HFFc6 (cell line): ENCODE results near the gene ZNF304. TPM values are rescaled to one million over a fixed set of nuclear protein-coding genes. Genes with fewer than 3 reads are reported as not detected.

Experiments used
- DNase-seq: peaks from one replicate; pipeline ENCODE4 v3.0.0-alpha.2; 2018
- H3K27ac Mint-ChIP-seq: 2 replicates; pipeline ENCODE4 v1.8.0; 2020; ENCODE audit warnings: mild to moderate bottlenecking, mixed read lengths
- H3K27me3 Mint-ChIP-seq: 2 replicates; pipeline ENCODE4 v1.8.0; 2021; ENCODE audit warnings: mild to moderate bottlenecking, moderate library complexity, mixed read lengths; ENCODE audit not compliant: insufficient read depth
- H3K36me3 Mint-ChIP-seq: 2 replicates; pipeline ENCODE4 v1.8.0; 2021; ENCODE audit warnings: low read depth, mixed read lengths
- H3K4me1 Mint-ChIP-seq: 2 replicates; pipeline ENCODE4 v1.8.0; 2020; ENCODE audit warnings: low read depth, mixed read lengths
- H3K4me3 Mint-ChIP-seq: 2 replicates; pipeline ENCODE4 v1.8.0; 2020; ENCODE audit warnings: mild to moderate bottlenecking, moderate library complexity, mixed read lengths
- H3K9me3 Mint-ChIP-seq: 2 replicates; pipeline ENCODE4 v1.8.0; 2020; ENCODE audit warnings: mild to moderate bottlenecking, mixed read lengths
- CTCF ChIP-seq: fragments of 200-600 bp; sonication (generic); IDR thresholded peaks from 2 replicates; pipeline ENCODE4 v1.5.0; 2021; ENCODE audit warnings: antibody characterized with exemption, mild to moderate bottlenecking
- total RNA-seq, 6 experiments: library from RNA; stranded (reverse); fragmentation: NEBNext Ultra II Directional; extraction: Animal tissue kit (Norgen Biotek cat#: 25700); gene quantifications; 2 replicates in 1 of 6; 3 replicates in 5 of 6; pipeline ENCODE4 v1.2.3, GENCODE V29; 2021

ZNF304 gene
- total RNA-seq, 6 experiments from 2014 or later = 7.1 to 8.1 (median 7.7) TPM

DNA sequence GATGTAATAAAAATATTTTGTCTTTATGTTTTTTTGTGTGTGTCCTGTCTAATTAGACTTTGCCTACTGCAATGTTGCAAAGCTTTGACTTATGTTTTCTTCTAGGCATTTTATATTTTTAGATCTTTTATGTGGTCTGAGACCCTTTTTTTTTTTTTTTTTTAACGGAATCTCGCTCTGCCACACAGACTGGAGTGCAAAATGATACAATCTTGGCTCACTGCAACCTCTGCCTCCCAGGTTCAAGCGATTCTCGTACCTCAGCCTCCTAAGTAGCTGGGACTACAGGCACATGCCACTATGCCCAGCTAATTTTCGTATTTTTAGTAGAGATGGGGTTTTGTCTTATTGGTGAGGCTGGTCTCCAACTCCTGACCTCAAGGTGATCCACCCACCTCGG is 8.5 kb upstream of the ZNF304 start:
- H3K36me3 Mint-ChIP-seq = 0 out of 2 replicates have a peak, but pooled peaks cover 4% of the 10 kb centered on the region
- no peaks in the 10 kb centered on the region for H3K9me3 Mint-ChIP-seq
- TF ChIP-seq CTCF = no peak
- no peak for DNase-seq
- no peak overlapping the region; the same call in 1 of the 2 replicates for H3K4me3 Mint-ChIP-seq
- no peak overlapping the region for H3K27ac Mint-ChIP-seq
- H3K27me3 Mint-ChIP-seq = no peaks in the 10 kb centered on the region; the same call in none of the 2 replicates
- H3K4me1 Mint-ChIP-seq = peaks cover 19% of the 10 kb centered on the region

GRCh38 chr19:57348136-57348535 is 2.9 kb upstream of the ZNF304 start:
- H3K36me3 Mint-ChIP-seq = peaks cover 18% of the 10 kb centered on the region
- no peaks in the 10 kb centered on the region for H3K9me3 Mint-ChIP-seq
- TF ChIP-seq CTCF = no peak
- peak; percentile 44 for DNase-seq
- H3K27ac Mint-ChIP-seq = peak overlapping the region; percentile 72
- H3K27me3 Mint-ChIP-seq = no peaks in the 10 kb centered on the region; the same call in none of the 2 replicates
- peaks cover 35% of the 10 kb centered on the region for H3K4me1 Mint-ChIP-seq
- no peak overlapping the region for H3K4me3 Mint-ChIP-seq

DNA sequence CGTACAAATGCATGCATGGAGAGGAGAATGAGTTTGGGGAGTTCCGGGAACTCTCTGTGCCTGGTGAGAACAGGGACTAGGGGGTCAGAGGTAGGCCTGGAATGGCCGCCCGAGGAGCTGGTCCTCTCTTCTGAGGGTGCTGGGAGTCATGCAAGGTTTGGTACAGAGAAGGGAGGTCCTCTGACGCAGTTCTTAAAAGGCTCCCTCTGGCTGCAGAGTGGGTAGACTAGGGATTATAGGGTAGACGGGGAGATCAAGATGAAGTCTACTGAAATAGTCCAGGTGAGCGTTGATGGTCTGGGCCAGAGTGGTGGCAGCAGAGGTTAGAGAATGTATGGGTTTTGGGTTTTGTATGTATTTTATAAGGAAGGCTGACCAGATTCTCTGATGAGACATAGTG is 796 bp downstream of the ZNF304 start:
- peak; percentile 18 for DNase-seq
- H3K36me3 Mint-ChIP-seq = peaks cover 52% of the 10 kb centered on the region
- H3K4me1 Mint-ChIP-seq = peaks cover 37% of the 10 kb centered on the region
- H3K9me3 Mint-ChIP-seq = peaks cover 3% of the 10 kb centered on the region; the same call in 1 of the 2 replicates
- H3K27ac Mint-ChIP-seq = peak overlapping the region; percentile 90
- no peaks in the 10 kb centered on the region for H3K27me3 Mint-ChIP-seq
- peak; percentile 58; the same call in 1 of the 2 replicates for TF ChIP-seq CTCF
- peak overlapping the region; percentile 97 for H3K4me3 Mint-ChIP-seq

- H3K36me3 Mint-ChIP-seq = peaks cover 81% of the 10 kb centered on the region
- H3K4me1 Mint-ChIP-seq = peaks cover 25% of the 10 kb centered on the region
- DNase-seq = no peak
- H3K9me3 Mint-ChIP-seq = peaks cover 3% of the 10 kb centered on the region; the same call in 1 of the 2 replicates
- no peak overlapping the region for H3K27ac Mint-ChIP-seq
- no peak overlapping the region for H3K4me3 Mint-ChIP-seq
- TF ChIP-seq CTCF = no peak
- no peaks in the 10 kb centered on the region for H3K27me3 Mint-ChIP-seq
These were observed 4.8 kb downstream of the ZNF304 start for GRCh38 chr19:57355916-57356315.

DNA sequence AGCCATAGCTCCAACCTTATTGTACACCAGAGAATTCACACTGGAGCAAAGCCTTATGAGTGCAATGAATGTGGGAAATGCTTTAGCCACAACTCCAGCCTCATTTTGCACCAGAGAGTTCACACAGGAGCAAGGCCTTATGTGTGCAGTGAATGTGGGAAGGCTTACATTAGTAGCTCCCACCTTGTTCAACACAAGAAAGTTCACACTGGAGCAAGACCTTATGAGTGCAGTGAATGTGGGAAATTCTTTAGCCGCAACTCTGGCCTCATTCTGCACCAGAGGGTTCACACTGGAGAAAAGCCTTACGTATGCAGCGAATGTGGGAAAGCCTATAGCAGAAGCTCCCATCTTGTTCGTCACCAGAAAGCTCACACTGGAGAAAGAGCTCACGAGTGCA is 6.3 kb downstream of the ZNF304 start:
- Mint-ChIP-seq H3K36me3 (peaks cover 70% of the 10 kb centered on the region), H3K4me3 (no peak overlapping the region), H3K9me3 (peaks cover 3% of the 10 kb centered on the region; the same call in 1 of the 2 replicates), H3K27ac (no peak overlapping the region), H3K4me1 (peaks cover 14% of the 10 kb centered on the region), H3K27me3 (no peaks in the 10 kb centered on the region)
- no peak for DNase-seq
- TF ChIP-seq CTCF = no peak

DNA sequence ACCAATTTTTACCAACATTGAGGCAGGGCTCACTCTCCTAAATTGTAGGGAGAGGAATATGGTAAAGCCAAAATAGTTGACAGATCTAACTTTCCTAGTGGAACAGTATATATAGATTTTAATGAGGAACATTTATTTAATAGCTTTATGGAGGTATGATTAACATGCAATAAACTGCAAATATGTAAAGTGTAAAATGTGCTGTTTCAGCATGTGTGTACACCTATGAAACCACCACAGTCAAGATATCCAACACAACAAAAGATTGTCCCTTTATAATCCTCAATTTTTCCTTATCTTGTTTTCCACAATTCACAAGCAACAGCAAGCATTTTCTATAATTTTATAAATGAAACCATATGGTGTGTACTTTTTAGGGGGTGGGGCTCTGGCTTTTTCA is 8.2 kb downstream of the ZNF304 start:
- peaks cover 16% of the 10 kb centered on the region for H3K4me1 Mint-ChIP-seq
- H3K36me3 Mint-ChIP-seq = peaks cover 62% of the 10 kb centered on the region
- peaks cover 9% of the 10 kb centered on the region for H3K9me3 Mint-ChIP-seq
- no peak for DNase-seq
- no peaks in the 10 kb centered on the region for H3K27me3 Mint-ChIP-seq
- H3K4me3 Mint-ChIP-seq = no peak overlapping the region
- TF ChIP-seq CTCF = no peak
- H3K27ac Mint-ChIP-seq = no peak overlapping the region
